ENCODE measurements around the gene SNX11. TPM values are rescaled to one million over a fixed set of nuclear protein-coding genes. Genes with fewer than 3 reads are reported as not detected.

The SNX11 gene
- total RNA-seq, 1 experiment from 2014 or later, result 28.1 TPM

GRCh38 chr17:48093341-48094045 lies 14.1 kb upstream of the SNX11 start:
- CTCF ChIA-PET, result interaction anchor here (0.5 to 0.7 kb wide), 3 partner anchors 21 to 442 kb away, joined by 3 to 5 read pairs (median 5); no protein-coding TSS in a partner anchor

GRCh38 chr17:48095611-48096010 lies 12.0 kb upstream of the SNX11 start:
- CTCF ChIA-PET, result no interaction called here
- no peak for DNase-seq (ENCODE audit: low read depth, low spot score)
- POLR2A ChIA-PET, result no interaction called here
- no TSS peak for BruUV-seq (replicated peaks)
- ATAC-seq, result no peak
- H3K27me3 ChIP-seq (ENCODE audit: control insufficient read depth, insufficient read depth, low read length), result no peaks in the 10 kb centered on the region
- H3K4me3 ChIP-seq (ENCODE audit: low read depth in 2 of 2, low read length in 2 of 2), result no peak overlapping the region
- no peak overlapping the region for H3K27ac ChIP-seq (ENCODE audit: low read length)
- intact Hi-C loops (cut with micrococcal nuclease; ENCODE audit: unreplicated experiment), result loop anchor here (1.0 kb wide), 1 partner anchor 33 kb away; no protein-coding TSS in a partner anchor
- in situ Hi-C loops (cut with HindIII; ENCODE audit: low pct_unique_long_range_greater_than_20kb, low sequenced_read_pairs), result no loop called here
- no peaks in the 10 kb centered on the region for H3K9me3 ChIP-seq (ENCODE audit: control insufficient read depth, insufficient read depth, low read depth, low read length)
- H3K36me3 ChIP-seq (ENCODE audit: control insufficient read depth, insufficient read depth, low read length), result peaks cover 4% of the 10 kb centered on the region; the same call in 1 of the 2 replicates
- H3K4me1 ChIP-seq (ENCODE audit: control insufficient read depth, insufficient read depth, low read length), result peaks cover 13% of the 10 kb centered on the region
- TF ChIP-seq TCF7L2 (IDR thresholded peaks at IDR 0.05; ENCODE audit: low read depth, low read length) (no peak), REST (IDR thresholded peaks at IDR 0.05; ENCODE audit: insufficient read depth in 1 of 2, low read depth in 2 of 2, low read length in 1 of 2) (no peak), CTCF (IDR thresholded peaks at IDR 0.05) (no peak), POLR2AphosphoS5 (IDR thresholded peaks at IDR 0.05; ENCODE audit: low read depth, low read length) (no peak), SIN3A (IDR thresholded peaks at IDR 0.05; ENCODE audit: borderline replicate concordance, insufficient read depth, low read depth, low read length) (no peak)

More at GRCh38 chr17:48093341-48094045, 14.1 kb upstream of the SNX11 start:
- Histone ChIP-seq H3K36me3 (ENCODE audit: control insufficient read depth, insufficient read depth, low read length) (no peaks in the 10 kb centered on the region), H3K27me3 (ENCODE audit: control insufficient read depth, insufficient read depth, low read length) (no peaks in the 10 kb centered on the region), H3K9me3 (ENCODE audit: control insufficient read depth, insufficient read depth, low read depth, low read length) (no peaks in the 10 kb centered on the region), H3K4me1 (ENCODE audit: control insufficient read depth, insufficient read depth, low read length) (peaks cover 8% of the 10 kb centered on the region), H3K4me3 (ENCODE audit: low read depth in 2 of 2, low read length in 2 of 2) (no peak overlapping the region), H3K27ac (ENCODE audit: low read length) (no peak overlapping the region)
- in situ Hi-C loops (cut with HindIII; ENCODE audit: low pct_unique_long_range_greater_than_20kb, low sequenced_read_pairs) (no loop called here), intact Hi-C loops (cut with micrococcal nuclease; ENCODE audit: unreplicated experiment) (no loop called here)
- no peak for ATAC-seq
- BruUV-seq (replicated peaks), result TSS peak; percentile 34
- POLR2A ChIA-PET, result no interaction called here
- no peak for TF ChIP-seq SIN3A (IDR thresholded peaks at IDR 0.05; ENCODE audit: borderline replicate concordance, insufficient read depth, low read depth, low read length)
- no peak for DNase-seq (ENCODE audit: low read depth, low spot score)

- TF ChIP-seq CTCF (IDR thresholded peaks at IDR 0.05) (no peak), POLR2AphosphoS5 (IDR thresholded peaks at IDR 0.05; ENCODE audit: low read depth, low read length) (no peak), TCF7L2 (IDR thresholded peaks at IDR 0.05; ENCODE audit: low read depth, low read length) (no peak), REST (IDR thresholded peaks at IDR 0.05; ENCODE audit: insufficient read depth in 1 of 2, low read depth in 2 of 2, low read length in 1 of 2) (no peak), SIN3A (IDR thresholded peaks at IDR 0.05; ENCODE audit: borderline replicate concordance, insufficient read depth, low read depth, low read length) (no peak)
- CTCF ChIA-PET, result no interaction called here
- Histone ChIP-seq H3K4me1 (ENCODE audit: control insufficient read depth, insufficient read depth, low read length) (peaks cover 13% of the 10 kb centered on the region), H3K4me3 (ENCODE audit: low read depth in 2 of 2, low read length in 2 of 2) (peak overlapping the region; percentile 66 to 78), H3K27me3 (ENCODE audit: control insufficient read depth, insufficient read depth, low read length) (no peaks in the 10 kb centered on the region), H3K9me3 (ENCODE audit: control insufficient read depth, insufficient read depth, low read depth, low read length) (no peaks in the 10 kb centered on the region), H3K36me3 (ENCODE audit: control insufficient read depth, insufficient read depth, low read length) (peaks cover 4% of the 10 kb centered on the region; the same call in 1 of the 2 replicates), H3K27ac (ENCODE audit: low read length) (peak overlapping the region; percentile 86)
- ATAC-seq, result no peak
- POLR2A ChIA-PET, result no interaction called here
- intact Hi-C loops (cut with micrococcal nuclease; ENCODE audit: unreplicated experiment) (no loop called here), in situ Hi-C loops (cut with HindIII; ENCODE audit: low pct_unique_long_range_greater_than_20kb, low sequenced_read_pairs) (no loop called here)
- TSS peak; percentile 89 for BruUV-seq (replicated peaks)
- DNase-seq (ENCODE audit: low read depth, low spot score), result no peak
Measured at GRCh38 chr17:48100160-48100559, 7.4 kb upstream of the SNX11 start.
